ENCODE measurements around the gene RPTOR. TPM values are rescaled to one million over a fixed set of nuclear protein-coding genes. Genes with fewer than 3 reads are reported as not detected.

RPTOR gene
- total RNA-seq, 1 experiment from 2014 or later: 66.7 TPM

DNA sequence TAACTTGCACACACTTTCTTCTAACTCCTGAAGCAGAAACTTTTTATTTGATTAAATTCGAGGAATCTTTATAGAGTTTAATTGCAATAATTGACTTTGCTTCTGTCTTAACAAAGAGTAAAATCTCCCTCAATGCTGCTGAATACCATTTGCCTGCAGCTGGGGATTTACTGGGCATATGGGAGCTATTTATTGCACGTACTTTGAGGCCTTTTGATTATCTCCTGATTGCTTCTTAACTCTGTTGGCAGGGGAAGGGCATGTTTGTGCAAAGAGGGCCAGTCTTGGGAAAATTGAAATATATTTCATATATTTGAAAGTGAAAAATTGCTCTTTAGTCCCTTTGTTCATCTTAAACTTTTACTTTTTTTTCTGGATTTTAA lies 290.2 kb downstream of the RPTOR start:
- no peak for DNase-seq
- intact Hi-C loops (cut with micrococcal nuclease; ENCODE audit: unreplicated experiment): no loop called here
- H3K4me3 Mint-ChIP-seq (ENCODE audit: unreplicated experiment): no peak overlapping the region
- TF ChIP-seq, protein P1, sequence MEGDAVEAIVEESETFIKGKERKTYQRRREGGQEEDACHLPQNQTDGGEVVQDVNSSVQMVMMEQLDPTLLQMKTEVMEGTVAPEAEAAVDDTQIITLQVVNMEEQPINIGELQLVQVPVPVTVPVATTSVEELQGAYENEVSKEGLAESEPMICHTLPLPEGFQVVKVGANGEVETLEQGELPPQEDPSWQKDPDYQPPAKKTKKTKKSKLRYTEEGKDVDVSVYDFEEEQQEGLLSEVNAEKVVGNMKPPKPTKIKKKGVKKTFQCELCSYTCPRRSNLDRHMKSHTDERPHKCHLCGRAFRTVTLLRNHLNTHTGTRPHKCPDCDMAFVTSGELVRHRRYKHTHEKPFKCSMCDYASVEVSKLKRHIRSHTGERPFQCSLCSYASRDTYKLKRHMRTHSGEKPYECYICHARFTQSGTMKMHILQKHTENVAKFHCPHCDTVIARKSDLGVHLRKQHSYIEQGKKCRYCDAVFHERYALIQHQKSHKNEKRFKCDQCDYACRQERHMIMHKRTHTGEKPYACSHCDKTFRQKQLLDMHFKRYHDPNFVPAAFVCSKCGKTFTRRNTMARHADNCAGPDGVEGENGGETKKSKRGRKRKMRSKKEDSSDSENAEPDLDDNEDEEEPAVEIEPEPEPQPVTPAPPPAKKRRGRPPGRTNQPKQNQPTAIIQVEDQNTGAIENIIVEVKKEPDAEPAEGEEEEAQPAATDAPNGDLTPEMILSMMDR (IDR thresholded peaks at IDR 0.05; ENCODE audit: insufficient read depth in 1 of 2, low read depth in 1 of 2, low read length in 1 of 2, severe bottlenecking in 1 of 2, unreplicated experiment in 1 of 2): no peak
- peaks cover 15% of the 10 kb centered on the region for H3K4me1 ChIP-seq
- no TSS peak for BruUV-seq (replicated peaks)
- CTCF ChIA-PET: no interaction called here
- H3K27ac Mint-ChIP-seq (ENCODE audit: unreplicated experiment): peak overlapping the region; percentile 25
- no peaks in the 10 kb centered on the region for H3K27me3 ChIP-seq (replicated peaks; ENCODE audit: control insufficient read depth, insufficient read depth, low read length)
- H3K9me3 Mint-ChIP-seq (ENCODE audit: unreplicated experiment): no peaks in the 10 kb centered on the region
- no peaks in the 10 kb centered on the region for H3K9me3 ChIP-seq
- POLR2A ChIA-PET: no interaction called here
- peaks cover 60% of the 10 kb centered on the region for H3K36me3 Mint-ChIP-seq (ENCODE audit: insufficient read depth, unreplicated experiment)
- H3K4me3 ChIP-seq (ENCODE audit: low read depth, low read length): no peak overlapping the region
- H3K27me3 Mint-ChIP-seq (ENCODE audit: insufficient read depth, unreplicated experiment): no peaks in the 10 kb centered on the region
- H3K4me1 Mint-ChIP-seq (ENCODE audit: low read depth, unreplicated experiment): peaks cover 20% of the 10 kb centered on the region
- H3K36me3 ChIP-seq (ENCODE audit: control insufficient read depth, insufficient read depth, low read length): no peaks in the 10 kb centered on the region; the same call in none of the 2 replicates

- Mint-ChIP-seq H3K9me3 (ENCODE audit: unreplicated experiment) (no peaks in the 10 kb centered on the region), H3K4me3 (ENCODE audit: unreplicated experiment) (no peak overlapping the region), H3K27ac (ENCODE audit: unreplicated experiment) (peak overlapping the region; percentile 46), H3K4me1 (ENCODE audit: low read depth, unreplicated experiment) (peaks cover 20% of the 10 kb centered on the region), H3K27me3 (ENCODE audit: insufficient read depth, unreplicated experiment) (no peaks in the 10 kb centered on the region), H3K36me3 (ENCODE audit: insufficient read depth, unreplicated experiment) (peaks cover 50% of the 10 kb centered on the region)
- ChIA-PET POLR2A (no interaction called here), CTCF (no interaction called here)
- no peaks in the 10 kb centered on the region for H3K27me3 ChIP-seq (replicated peaks; ENCODE audit: control insufficient read depth, insufficient read depth, low read length)
- no peaks in the 10 kb centered on the region for H3K9me3 ChIP-seq
- no peak for DNase-seq
- no TSS peak for BruUV-seq (replicated peaks)
- peaks cover 15% of the 10 kb centered on the region for H3K4me1 ChIP-seq
- intact Hi-C loops (cut with micrococcal nuclease; ENCODE audit: unreplicated experiment): no loop called here
- no peaks in the 10 kb centered on the region; the same call in none of the 2 replicates for H3K36me3 ChIP-seq (ENCODE audit: control insufficient read depth, insufficient read depth, low read length)
- TF ChIP-seq, protein P1 (IDR thresholded peaks at IDR 0.05; ENCODE audit: insufficient read depth in 1 of 2, low read depth in 1 of 2, low read length in 1 of 2, severe bottlenecking in 1 of 2, unreplicated experiment in 1 of 2): no peak
- H3K4me3 ChIP-seq (ENCODE audit: low read depth, low read length): no peak overlapping the region
Measured at GRCh38 chr17:80835816-80836657, 291.4 kb downstream of the RPTOR start.

- peaks cover 18% of the 10 kb centered on the region for H3K4me1 Mint-ChIP-seq (ENCODE audit: low read depth, unreplicated experiment)
- intact Hi-C loops (cut with micrococcal nuclease; ENCODE audit: unreplicated experiment): no loop called here
- TF ChIP-seq, protein P1 (IDR thresholded peaks at IDR 0.05; ENCODE audit: insufficient read depth in 1 of 2, low read depth in 1 of 2, low read length in 1 of 2, severe bottlenecking in 1 of 2, unreplicated experiment in 1 of 2): no peak
- peak overlapping the region; percentile 46 for H3K27ac Mint-ChIP-seq (ENCODE audit: unreplicated experiment)
- H3K9me3 Mint-ChIP-seq (ENCODE audit: unreplicated experiment): no peaks in the 10 kb centered on the region
- DNase-seq: no peak
- no peaks in the 10 kb centered on the region for H3K27me3 ChIP-seq (replicated peaks; ENCODE audit: control insufficient read depth, insufficient read depth, low read length)
- H3K27me3 Mint-ChIP-seq (ENCODE audit: insufficient read depth, unreplicated experiment): no peaks in the 10 kb centered on the region
- peaks cover 45% of the 10 kb centered on the region for H3K36me3 Mint-ChIP-seq (ENCODE audit: insufficient read depth, unreplicated experiment)
- no peak overlapping the region for H3K4me3 ChIP-seq (ENCODE audit: low read depth, low read length)
- ChIA-PET CTCF (interaction anchor here (0.6 kb wide), 1 partner anchor 147 kb away, joined by 4 read pairs; no protein-coding TSS in a partner anchor), POLR2A (no interaction called here)
- H3K4me3 Mint-ChIP-seq (ENCODE audit: unreplicated experiment): no peak overlapping the region
- H3K36me3 ChIP-seq (ENCODE audit: control insufficient read depth, insufficient read depth, low read length): no peaks in the 10 kb centered on the region; the same call in none of the 2 replicates
- no TSS peak for BruUV-seq (replicated peaks)
- peaks cover 15% of the 10 kb centered on the region for H3K4me1 ChIP-seq
- no peaks in the 10 kb centered on the region for H3K9me3 ChIP-seq
Measured at GRCh38 chr17:80836658-80836965, 292.0 kb downstream of the RPTOR start.
